DOHH2 (cell line): ENCODE measurements around the gene TMPRSS11E.

Source experiments
- CTCF ChIP-seq: fragments of 200-600 bp; sonication (generic); IDR thresholded peaks from one replicate; pipeline ENCODE4 v1.5.1; 2014; ENCODE audit warnings: antibody characterized with exemption, mild to moderate bottlenecking, low read depth, low read length; ENCODE audit not compliant: poor library complexity, severe bottlenecking
- EZH2phosphoT487 ChIP-seq: fragments of 200-600 bp; sonication (generic); IDR thresholded peaks from 2 replicates; pipeline ENCODE4 v1.6.1; 2017; ENCODE audit warnings: borderline replicate concordance, mild to moderate bottlenecking, antibody characterized with exemption, low read length, moderate library complexity, mixed read lengths

GRCh38 chr4:68536375-68536774, 89.1 kb downstream of the TMPRSS11E start:
- TF ChIP-seq CTCF (no peak), EZH2phosphoT487 (no peak)
